K562 (cell line): ENCODE data around the gene DBI. TPM values are rescaled to one million over a fixed set of nuclear protein-coding genes. Genes with fewer than 3 reads are reported as not detected.

ENCODE experiments used
- ATAC-seq: fragments of 200-7000 bp; cut with Tn5 transposase; 3 replicates; pipeline ENCODE4 v1.9.1; 2020; ENCODE audit warnings: moderate library complexity
- BruUV-seq: library from RNA; stranded (reverse); fragments of 400-500 nt; replicated peaks from 2 replicates; lab custom pipeline; 2021; lab: Mats Ljungman, UMichigan
- CTCF ChIA-PET: fragments of 300-600 bp; formaldehyde crosslinking; extraction: SDS; loops from one replicate; lab custom pipeline; 2021; ENCODE audit warnings: low intra/inter-chr PET ratio; lab: Yijun Ruan, JAX
- POLR2A ChIA-PET: fragments of 300-600, 350-650 bp; sonication (Branson Sonifier 250); formaldehyde crosslinking; extraction: SDS; loops from one replicate; lab custom pipeline; 2021; ENCODE audit warnings: antibody characterized with exemption, inconsistent platforms; lab: Yijun Ruan, JAX
- DNase-seq, 4 experiments: peaks; one replicate each; pipeline versions ENCODE4 v3.0.0 to v3.0.0-alpha.2; 2011 to 2018; ENCODE audit warnings: low spot score in 3 of 4, mixed read lengths in 3 of 4; ENCODE audit errors: extremely low read depth in 1 of 4
- FAIRE-seq: peaks from 2 replicates; lab custom pipeline; 2011; peaks lifted over from hg19 to GRCh38; lab: Jason Lieb, UNC
- H2AFZ ChIP-seq: 2 replicates; pipeline ENCODE4 v1.6.0; 2011; ENCODE audit warnings: low read depth, low read length, control low read depth, inconsistent platforms
- H3K27ac ChIP-seq: fragments of 200-600 bp; 3 replicates; pipeline ENCODE4 v1.8.0; 2011; ENCODE audit warnings: low read depth, mild to moderate bottlenecking, control low read depth, inconsistent platforms, low read length, moderate library complexity, mixed read lengths; ENCODE audit errors: extremely low read depth
- H3K27me3 ChIP-seq, 2 experiments: fragments of 300-600 bp in 1 of 2; 2 replicates in 1 of 2; 3 replicates in 1 of 2; pipeline versions ENCODE4 v1.6.0 to v1.8.0; 2011; ENCODE audit warnings: inconsistent platforms in 2 of 2, low read length in 2 of 2, mild to moderate bottlenecking in 1 of 2, mixed read lengths in 1 of 2, moderate library complexity in 1 of 2; ENCODE audit not compliant: control insufficient read depth in 2 of 2, insufficient read depth in 2 of 2
- H3K36me3 ChIP-seq: fragments of 300-600 bp; 3 replicates; pipeline ENCODE4 v1.8.0; 2011; ENCODE audit warnings: mild to moderate bottlenecking, low read length, inconsistent platforms; ENCODE audit not compliant: control insufficient read depth, insufficient read depth
- H3K4me1 ChIP-seq, 2 experiments: fragments of 200-600 bp in 1 of 2; replicated peaks in 1 of 2; 2 replicates in 1 of 2; 3 replicates in 1 of 2; pipeline versions ENCODE4 v1.5.1 to v1.8.0; 2011; ENCODE audit warnings: inconsistent platforms in 2 of 2, low read length in 2 of 2, mild to moderate bottlenecking in 1 of 2, mixed read lengths in 1 of 2, moderate library complexity in 1 of 2; ENCODE audit not compliant: control insufficient read depth in 2 of 2, insufficient read depth in 2 of 2
- H3K4me2 ChIP-seq: 2 replicates; pipeline ENCODE4 v1.6.1; 2011; ENCODE audit warnings: low read length, control low read depth, inconsistent platforms, mixed read lengths; ENCODE audit not compliant: insufficient read depth
- H3K4me3 ChIP-seq: fragments of 200-600 bp; sonication (generic), shearing (Covaris generic); 2 replicates; pipeline ENCODE4 v1.5.1; 2016; ENCODE audit warnings: control low read depth, inconsistent platforms
- H3K79me2 ChIP-seq: fragments of 200-600 bp; 3 replicates; pipeline ENCODE4 v1.8.0; 2011; ENCODE audit warnings: low read length, inconsistent platforms; ENCODE audit not compliant: control insufficient read depth, insufficient read depth
- H3K9ac ChIP-seq, 2 experiments: 2 replicates each; pipeline versions ENCODE4 v1.6.0 to v1.6.1; 2011; ENCODE audit warnings: low read depth in 2 of 2, low read length in 2 of 2, control low read depth in 1 of 2, inconsistent platforms in 1 of 2, mild to moderate bottlenecking in 1 of 2, mixed read lengths in 1 of 2; ENCODE audit not compliant: insufficient read depth in 1 of 2
- H3K9me1 ChIP-seq: one replicate; pipeline ENCODE4 v1.6.0; 2011; ENCODE audit warnings: inconsistent platforms, mild to moderate bottlenecking, low read length, moderate library complexity; ENCODE audit not compliant: control insufficient read depth, insufficient read depth
- H3K9me3 ChIP-seq: replicated peaks from 2 replicates; pipeline ENCODE4 v1.5.1; 2011; ENCODE audit warnings: low read depth, low read length, inconsistent platforms; ENCODE audit not compliant: control insufficient read depth, insufficient read depth
- H4K20me1 ChIP-seq: replicated peaks from 2 replicates; pipeline ENCODE4 v1.6.1; 2011; ENCODE audit warnings: low read length, inconsistent platforms, mixed read lengths; ENCODE audit not compliant: control insufficient read depth, insufficient read depth
- ARHGAP35 ChIP-seq: fragments of 450-650 bp; IDR thresholded peaks from 2 replicates; pipeline ENCODE4 v1.6.1; 2018; ENCODE audit not compliant: partially characterized antibody
- CTCF ChIP-seq, 3 experiments: IDR thresholded peaks in 2 of 3; conservative IDR thresholded peaks in 1 of 3; 2 replicates each; pipeline ENCODE4 v1.5.1; 2011 to 2012; ENCODE audit warnings: low read length in 3 of 3, mild to moderate bottlenecking in 3 of 3, control low read depth in 2 of 3, improper control_type of control experiment in 1 of 3, inconsistent platforms in 1 of 3, low read depth in 1 of 3, mixed read lengths in 1 of 3, moderate library complexity in 1 of 3; ENCODE audit not compliant: insufficient read depth in 2 of 3
- CTCFL ChIP-seq: IDR thresholded peaks from 2 replicates; pipeline ENCODE4 v1.6.1; 2011; ENCODE audit warnings: borderline replicate concordance, low read depth, mild to moderate bottlenecking, moderate library complexity, low read length; ENCODE audit not compliant: insufficient read depth, poor library complexity, severe bottlenecking
- JUND ChIP-seq, 2 experiments: IDR thresholded peaks; 2 replicates in 1 of 2; 3 replicates in 1 of 2; pipeline ENCODE4 v1.6.1; 2011; ENCODE audit warnings: borderline replicate concordance in 2 of 2, low read depth in 2 of 2, low read length in 2 of 2, improper control_type of control experiment in 1 of 2, missing biosample characterization in 1 of 2, missing genetic modification characterization in 1 of 2, missing genetic modification reagents in 1 of 2
- PCBP2 ChIP-seq: fragments of 200-400 bp; formaldehyde crosslinking; IDR thresholded peaks from 2 replicates; pipeline ENCODE4 v1.6.1; 2018; ENCODE audit warnings: low read length, low read depth, mild to moderate bottlenecking, moderate library complexity; ENCODE audit not compliant: poor library complexity, severe bottlenecking
- POLR2H ChIP-seq: IDR thresholded peaks from 2 replicates; pipeline ENCODE4 v1.6.1; 2016; ENCODE audit warnings: missing genetic modification characterization, low read depth, mild to moderate bottlenecking, control low read depth, missing compliant biosample characterization, moderate library complexity
- SAFB ChIP-seq: fragments of 200-400 bp; formaldehyde crosslinking; IDR thresholded peaks from 2 replicates; pipeline ENCODE4 v1.6.1; 2017; ENCODE audit warnings: low read depth, low read length, borderline replicate concordance
- ZNF316 ChIP-seq: fragments of 450-650 bp; IDR thresholded peaks from 2 replicates; pipeline ENCODE4 v1.6.1; 2016
- WGBS: fragments of 100-300 bp; shearing (Covaris generic); methylation state at CpG from one replicate; pipeline ENCODE4 v1.1.6; 2016; ENCODE audit warnings: low coverage, mixed read lengths; ENCODE audit not compliant: insufficient coverage; ENCODE audit errors: missing lambda C conversion rate; 5-methylcytosine and 5-hydroxymethylcytosine counted together
- in situ Hi-C: fragments of 300-500 bp; cut with MboI; formaldehyde crosslinking; loops from 4 replicates; pipeline ENCODE4 v1.15.0; 2018; ENCODE audit warnings: inconsistent platforms, mixed read lengths
- intact Hi-C: fragments of 100-400 bp; cut with micrococcal nuclease; formaldehyde crosslinking; loops from 2 replicates; pipeline ENCODE4 v1.14.2; 2022
- polyA plus RNA-seq, 8 experiments: library from polyadenylated mRNA; depleted of rRNA in 4 of 8; stranded (reverse) in 5 of 8; unstranded in 3 of 8; fragments of >200 nt; fragmentation: Nextera tagmentation in 2 of 8; fragmentation: Illumina TruSeq in 1 of 8; extraction: Ambion mirVana in 2 of 8; extraction: Trizol in 1 of 8; gene quantifications; 2 replicates each; pipeline versions ENCODE4 v1.2.1 to v1.2.3, GENCODE V29; 2011 to 2014; ENCODE audit warnings: inconsistent platforms in 1 of 8, missing spikeins in 1 of 8
- total RNA-seq, 7 experiments: library from RNA; depleted of rRNA in 6 of 7; stranded (reverse); fragments of >200 nt in 6 of 7; fragmentation: Illumina TruSeq in 2 of 7; extraction: Trizol in 2 of 7; gene quantifications; 2 replicates each; pipeline versions ENCODE4 v1.2.1 to v1.2.3, GENCODE V29; 2011 to 2021; ENCODE audit warnings: low replicate concordance in 1 of 7

DBI gene
- total and polyA plus RNA-seq, 9 of the 15 experiments (the other 6 are each of a cell fraction or from before 2014, with no cell fraction given): 55.8 to 443 (median 194) TPM

- TF ChIP-seq PCBP2 (no peak), JUND (IDR thresholded peaks at IDR 0.05; ENCODE audit: borderline replicate concordance, low read depth, low read length) (no peak), JUND (tag; IDR thresholded peaks at IDR 0.05; ENCODE audit: borderline replicate concordance, low read depth, low read length) (no peak), ZNF316 (no peak)
- TF ChIP-seq, all 486 proteins: peak for 0
Observed at GRCh38 chr2:119349289-119349688, 17.5 kb upstream of the DBI start (continued).

GRCh38 chr2:119350311-119350998, 16.3 kb upstream of the DBI start:
- no peaks in the 10 kb centered on the region for H3K36me3 ChIP-seq
- no peaks in the 10 kb centered on the region for H4K20me1 ChIP-seq
- H3K79me2 ChIP-seq: no peaks in the 10 kb centered on the region
- H3K27ac ChIP-seq: no peak overlapping the region
- WGBS: 5% methylated on average over 4 of the region's 4 CpGs
- ChIA-PET POLR2A (interaction anchor here (0.6 to 1.8 kb wide), 4 partner anchors 9 to 56 kb away, joined by 3 to 6 read pairs (median 4); no protein-coding TSS in a partner anchor), CTCF (no interaction called here)
- H3K4me1 ChIP-seq: no peaks in the 10 kb centered on the region
- TF ChIP-seq SAFB: no peak
- TF ChIP-seq CTCF (IDR thresholded peaks at IDR 0.05 in 2 of 3, conservative IDR thresholded peaks at IDR 0.05 in 1 of 3; ENCODE audit: insufficient read depth in 2 of 3, low read depth in 1 of 3, low read length in 3 of 3): 0 out of 6 replicates have a peak, but pooled peaks of 2 of the 3 experiments have one; percentile 5 to 14
- TF ChIP-seq POLR2H (tag): no peak
- TF ChIP-seq ARHGAP35: no peak
- TF ChIP-seq CTCFL: peak; percentile 13
- no peak overlapping the region for H3K4me2 ChIP-seq
- in situ Hi-C loops: no loop called here
- H2AFZ ChIP-seq: no peak overlapping the region
- no peak overlapping the region for H3K4me3 ChIP-seq
- H3K27me3 ChIP-seq: no peaks in the 10 kb centered on the region; a peak in 1 of 5 replicates
- DNase-seq (peak in 1 of 4 experiments; percentile 12), ATAC-seq (peak; percentile 71), FAIRE-seq (no peak)
- H3K9ac ChIP-seq: no peak overlapping the region
- H3K9me3 ChIP-seq: no peaks in the 10 kb centered on the region
- no TSS peak for BruUV-seq
- intact Hi-C loops: no loop called here
- no peaks in the 10 kb centered on the region for H3K9me1 ChIP-seq
